ENCODE results near the gene SYT14.

DNA sequence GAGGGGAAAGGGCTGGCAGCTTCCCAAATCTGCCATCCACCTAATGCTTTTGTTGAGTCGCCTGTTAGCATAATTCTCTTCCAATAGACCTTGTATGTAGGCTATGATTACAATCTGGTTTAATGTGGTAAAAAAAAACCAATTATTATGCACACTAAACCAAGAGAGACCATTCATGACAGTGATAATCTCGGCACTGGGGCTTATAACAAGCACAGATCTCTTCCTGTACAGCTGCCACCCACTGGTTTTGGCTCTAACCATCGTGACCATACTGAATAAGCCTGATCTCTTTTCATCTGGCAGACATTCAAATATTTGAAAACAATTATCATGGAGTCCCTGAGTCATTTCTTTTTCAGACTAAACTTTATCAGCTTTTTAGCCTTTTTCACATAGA, 12.0 kb upstream of the SYT14 start:
- TF ChIP-seq ZFP30 (CRISPR knock-in tag; IDR thresholded peaks at IDR 0.05) (no peak), ARNTL (CRISPR knock-in tag; IDR thresholded peaks at IDR 0.05; ENCODE audit: borderline replicate concordance, low read depth) (no peak), TCF4 (CRISPR knock-in tag; IDR thresholded peaks at IDR 0.05; ENCODE audit: borderline replicate concordance) (no peak), ISL1 (CRISPR knock-in tag; IDR thresholded peaks at IDR 0.05) (no peak), CSDC2 (CRISPR knock-in tag; IDR thresholded peaks at IDR 0.05) (no peak), ZNF70 (CRISPR knock-in tag; IDR thresholded peaks at IDR 0.05) (no peak), ESRRG (CRISPR knock-in tag; IDR thresholded peaks at IDR 0.05) (no peak), RARB (CRISPR knock-in tag; IDR thresholded peaks at IDR 0.05) (no peak)
- TF ChIP-seq, protein P1, sequence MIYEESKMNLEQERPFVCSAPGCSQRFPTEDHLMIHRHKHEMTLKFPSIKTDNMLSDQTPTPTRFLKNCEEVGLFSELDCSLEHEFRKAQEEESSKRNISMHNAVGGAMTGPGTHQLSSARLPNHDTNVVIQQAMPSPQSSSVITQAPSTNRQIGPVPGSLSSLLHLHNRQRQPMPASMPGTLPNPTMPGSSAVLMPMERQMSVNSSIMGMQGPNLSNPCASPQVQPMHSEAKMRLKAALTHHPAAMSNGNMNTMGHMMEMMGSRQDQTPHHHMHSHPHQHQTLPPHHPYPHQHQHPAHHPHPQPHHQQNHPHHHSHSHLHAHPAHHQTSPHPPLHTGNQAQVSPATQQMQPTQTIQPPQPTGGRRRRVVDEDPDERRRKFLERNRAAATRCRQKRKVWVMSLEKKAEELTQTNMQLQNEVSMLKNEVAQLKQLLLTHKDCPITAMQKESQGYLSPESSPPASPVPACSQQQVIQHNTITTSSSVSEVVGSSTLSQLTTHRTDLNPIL (CRISPR knock-in tag; IDR thresholded peaks at IDR 0.05; ENCODE audit: low read depth): no peak
- TF ChIP-seq, protein P2, sequence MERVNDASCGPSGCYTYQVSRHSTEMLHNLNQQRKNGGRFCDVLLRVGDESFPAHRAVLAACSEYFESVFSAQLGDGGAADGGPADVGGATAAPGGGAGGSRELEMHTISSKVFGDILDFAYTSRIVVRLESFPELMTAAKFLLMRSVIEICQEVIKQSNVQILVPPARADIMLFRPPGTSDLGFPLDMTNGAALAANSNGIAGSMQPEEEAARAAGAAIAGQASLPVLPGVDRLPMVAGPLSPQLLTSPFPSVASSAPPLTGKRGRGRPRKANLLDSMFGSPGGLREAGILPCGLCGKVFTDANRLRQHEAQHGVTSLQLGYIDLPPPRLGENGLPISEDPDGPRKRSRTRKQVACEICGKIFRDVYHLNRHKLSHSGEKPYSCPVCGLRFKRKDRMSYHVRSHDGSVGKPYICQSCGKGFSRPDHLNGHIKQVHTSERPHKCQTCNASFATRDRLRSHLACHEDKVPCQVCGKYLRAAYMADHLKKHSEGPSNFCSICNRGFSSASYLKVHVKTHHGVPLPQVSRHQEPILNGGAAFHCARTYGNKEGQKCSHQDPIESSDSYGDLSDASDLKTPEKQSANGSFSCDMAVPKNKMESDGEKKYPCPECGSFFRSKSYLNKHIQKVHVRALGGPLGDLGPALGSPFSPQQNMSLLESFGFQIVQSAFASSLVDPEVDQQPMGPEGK (CRISPR knock-in tag; IDR thresholded peaks at IDR 0.05; ENCODE audit: borderline replicate concordance): no peak
- TF ChIP-seq, protein P3, sequence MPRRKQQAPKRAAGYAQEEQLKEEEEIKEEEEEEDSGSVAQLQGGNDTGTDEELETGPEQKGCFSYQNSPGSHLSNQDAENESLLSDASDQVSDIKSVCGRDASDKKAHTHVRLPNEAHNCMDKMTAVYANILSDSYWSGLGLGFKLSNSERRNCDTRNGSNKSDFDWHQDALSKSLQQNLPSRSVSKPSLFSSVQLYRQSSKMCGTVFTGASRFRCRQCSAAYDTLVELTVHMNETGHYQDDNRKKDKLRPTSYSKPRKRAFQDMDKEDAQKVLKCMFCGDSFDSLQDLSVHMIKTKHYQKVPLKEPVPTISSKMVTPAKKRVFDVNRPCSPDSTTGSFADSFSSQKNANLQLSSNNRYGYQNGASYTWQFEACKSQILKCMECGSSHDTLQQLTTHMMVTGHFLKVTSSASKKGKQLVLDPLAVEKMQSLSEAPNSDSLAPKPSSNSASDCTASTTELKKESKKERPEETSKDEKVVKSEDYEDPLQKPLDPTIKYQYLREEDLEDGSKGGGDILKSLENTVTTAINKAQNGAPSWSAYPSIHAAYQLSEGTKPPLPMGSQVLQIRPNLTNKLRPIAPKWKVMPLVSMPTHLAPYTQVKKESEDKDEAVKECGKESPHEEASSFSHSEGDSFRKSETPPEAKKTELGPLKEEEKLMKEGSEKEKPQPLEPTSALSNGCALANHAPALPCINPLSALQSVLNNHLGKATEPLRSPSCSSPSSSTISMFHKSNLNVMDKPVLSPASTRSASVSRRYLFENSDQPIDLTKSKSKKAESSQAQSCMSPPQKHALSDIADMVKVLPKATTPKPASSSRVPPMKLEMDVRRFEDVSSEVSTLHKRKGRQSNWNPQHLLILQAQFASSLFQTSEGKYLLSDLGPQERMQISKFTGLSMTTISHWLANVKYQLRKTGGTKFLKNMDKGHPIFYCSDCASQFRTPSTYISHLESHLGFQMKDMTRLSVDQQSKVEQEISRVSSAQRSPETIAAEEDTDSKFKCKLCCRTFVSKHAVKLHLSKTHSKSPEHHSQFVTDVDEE (CRISPR knock-in tag; IDR thresholded peaks at IDR 0.05): no peak

All from SK-N-SH treated with all-trans-retinoic acid at 6 μM for 48 hours (cell line).